ENCODE measurements around the gene PDE3A.
A peak's percentile ranks its signal among the peaks of the same experiment; 100 is the strongest.

Gene PDE3A

GRCh38 chr12:20487519-20487918 is 119.2 kb downstream of the PDE3A start:
- no peak overlapping the region for H3K4me3 ChIP-seq (ENCODE audit: low read depth, low read length)
- DNase-seq (ENCODE audit: low read depth, low spot score) = no peak
- in situ Hi-C loops (cut with HindIII; ENCODE audit: low sequenced_read_pairs) = no loop called here
- TF ChIP-seq, protein P1, sequence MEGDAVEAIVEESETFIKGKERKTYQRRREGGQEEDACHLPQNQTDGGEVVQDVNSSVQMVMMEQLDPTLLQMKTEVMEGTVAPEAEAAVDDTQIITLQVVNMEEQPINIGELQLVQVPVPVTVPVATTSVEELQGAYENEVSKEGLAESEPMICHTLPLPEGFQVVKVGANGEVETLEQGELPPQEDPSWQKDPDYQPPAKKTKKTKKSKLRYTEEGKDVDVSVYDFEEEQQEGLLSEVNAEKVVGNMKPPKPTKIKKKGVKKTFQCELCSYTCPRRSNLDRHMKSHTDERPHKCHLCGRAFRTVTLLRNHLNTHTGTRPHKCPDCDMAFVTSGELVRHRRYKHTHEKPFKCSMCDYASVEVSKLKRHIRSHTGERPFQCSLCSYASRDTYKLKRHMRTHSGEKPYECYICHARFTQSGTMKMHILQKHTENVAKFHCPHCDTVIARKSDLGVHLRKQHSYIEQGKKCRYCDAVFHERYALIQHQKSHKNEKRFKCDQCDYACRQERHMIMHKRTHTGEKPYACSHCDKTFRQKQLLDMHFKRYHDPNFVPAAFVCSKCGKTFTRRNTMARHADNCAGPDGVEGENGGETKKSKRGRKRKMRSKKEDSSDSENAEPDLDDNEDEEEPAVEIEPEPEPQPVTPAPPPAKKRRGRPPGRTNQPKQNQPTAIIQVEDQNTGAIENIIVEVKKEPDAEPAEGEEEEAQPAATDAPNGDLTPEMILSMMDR (IDR thresholded peaks at IDR 0.05; ENCODE audit: low read depth, low read length) = no peak

- in situ Hi-C loops (cut with HindIII; ENCODE audit: low sequenced_read_pairs) = no loop called here
- DNase-seq (ENCODE audit: low read depth, low spot score) = no peak
- no peak overlapping the region for H3K4me3 ChIP-seq (ENCODE audit: low read depth, low read length)
- TF ChIP-seq, protein P1 (IDR thresholded peaks at IDR 0.05; ENCODE audit: low read depth, low read length) = no peak
Measured at GRCh38 chr12:20489645-20490044, 121.3 kb downstream of the PDE3A start.

GRCh38 chr12:20490213-20490612 is 121.9 kb downstream of the PDE3A start:
- no peak for DNase-seq (ENCODE audit: low read depth, low spot score)
- in situ Hi-C loops (cut with HindIII; ENCODE audit: low sequenced_read_pairs) = no loop called here
- no peak overlapping the region for H3K4me3 ChIP-seq (ENCODE audit: low read depth, low read length)
- TF ChIP-seq, protein P1 (IDR thresholded peaks at IDR 0.05; ENCODE audit: low read depth, low read length) = no peak

DNA sequence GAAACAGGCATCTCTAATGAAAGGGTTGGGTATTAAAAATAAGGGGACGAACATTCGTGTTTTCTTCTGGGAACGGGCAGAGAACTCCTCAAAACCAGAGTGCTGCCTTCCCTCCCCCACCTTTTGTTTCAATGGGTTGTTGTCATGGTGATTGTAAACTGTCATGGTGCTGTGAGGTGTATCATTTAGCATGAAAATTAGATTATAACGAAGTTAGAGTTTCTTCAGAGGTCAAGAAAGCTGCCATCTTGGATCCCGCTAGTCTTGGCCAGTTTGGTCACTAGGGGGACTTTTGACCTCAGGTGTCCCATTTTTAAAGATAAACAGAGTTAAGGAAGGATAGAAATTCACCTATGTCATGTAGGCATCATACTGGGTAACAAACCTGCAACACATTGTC is 123.0 kb downstream of the PDE3A start:
- no peak for DNase-seq (ENCODE audit: low read depth, low spot score)
- in situ Hi-C loops (cut with HindIII; ENCODE audit: low sequenced_read_pairs) = no loop called here
- TF ChIP-seq, protein P1 (IDR thresholded peaks at IDR 0.05; ENCODE audit: low read depth, low read length) = no peak
- H3K4me3 ChIP-seq (ENCODE audit: low read depth, low read length) = no peak overlapping the region

GRCh38 chr12:20492251-20492760 is 124.0 kb downstream of the PDE3A start:
- DNase-seq (ENCODE audit: low read depth, low spot score) = peak; percentile 60
- in situ Hi-C loops (cut with HindIII; ENCODE audit: low sequenced_read_pairs) = no loop called here
- no peak overlapping the region for H3K4me3 ChIP-seq (ENCODE audit: low read depth, low read length)
- TF ChIP-seq, protein P1 (IDR thresholded peaks at IDR 0.05; ENCODE audit: low read depth, low read length) = no peak

DNA sequence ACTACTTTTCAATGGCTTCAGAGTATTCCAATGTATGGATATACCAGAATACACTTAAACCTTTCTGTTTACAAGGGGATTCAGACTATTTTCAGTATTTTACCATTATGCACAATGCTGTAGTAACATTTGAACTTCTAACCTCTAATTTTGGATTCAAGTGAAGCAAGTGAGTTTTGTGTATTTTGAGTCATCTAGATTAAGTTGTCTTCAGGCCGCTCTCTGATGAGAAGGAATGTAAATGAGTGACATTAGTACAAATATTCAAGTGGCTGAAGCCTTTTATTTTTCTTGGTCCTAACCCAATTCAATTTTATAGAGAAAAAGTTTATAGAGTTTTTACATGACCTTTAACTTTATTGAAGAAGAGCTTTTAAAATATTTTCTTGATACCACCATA is 125.6 kb downstream of the PDE3A start:
- in situ Hi-C loops (cut with HindIII; ENCODE audit: low sequenced_read_pairs) = no loop called here
- TF ChIP-seq, protein P1 (IDR thresholded peaks at IDR 0.05; ENCODE audit: low read depth, low read length) = no peak
- DNase-seq (ENCODE audit: low read depth, low spot score) = no peak
- no peak overlapping the region for H3K4me3 ChIP-seq (ENCODE audit: low read depth, low read length)

- TF ChIP-seq, protein P1 (IDR thresholded peaks at IDR 0.05; ENCODE audit: low read depth, low read length) = no peak
- no peak overlapping the region for H3K4me3 ChIP-seq (ENCODE audit: low read depth, low read length)
- in situ Hi-C loops (cut with HindIII; ENCODE audit: low sequenced_read_pairs) = no loop called here
- no peak for DNase-seq (ENCODE audit: low read depth, low spot score)
Measured at GRCh38 chr12:20494851-20495250, 126.5 kb downstream of the PDE3A start.
